ENCODE measurements around the gene PLEKHA6. TPM values are rescaled to one million over a fixed set of nuclear protein-coding genes. Genes with fewer than 3 reads are reported as not detected.

Gene PLEKHA6
- total and polyA plus RNA-seq, 2 of the 8 experiments (the other 6 are each of a cell fraction or from before 2014, with no cell fraction given) = 4.8 to 20.2 TPM

GRCh38 chr1:204172404-204173029 is 187.2 kb downstream of the PLEKHA6 start:
- H4K8ac ChIP-seq (ENCODE audit: extremely low read depth, insufficient read depth, low read length) = no peak overlapping the region
- peaks cover 14 to 25% of the 10 kb centered on the region in 2 experiments for H3K9me3 ChIP-seq (ENCODE audit: insufficient read depth in 2 of 2, low read depth in 1 of 2, low read length in 1 of 2)
- no peak overlapping the region for H2BK120ac ChIP-seq (replicated peaks; ENCODE audit: low read depth, low read length)
- H3K14ac ChIP-seq (ENCODE audit: insufficient read length) = no peak overlapping the region
- no peak overlapping the region for H4K5ac ChIP-seq (ENCODE audit: insufficient read length, low read depth, low read length)
- no peak overlapping the region for H2AFZ ChIP-seq (ENCODE audit: low read length)
- ChIA-PET POLR2A (ENCODE audit: partially characterized antibody) (interaction anchor here (1.2 kb wide), 1 partner anchor 14 kb away, joined by 3 read pairs; no protein-coding TSS in a partner anchor), CTCF (ENCODE audit: partially characterized antibody) (interaction anchor here (0.7 to 10.6 kb wide), 8 partner anchors 12 to 226 kb away, joined by 3 to 106 read pairs (median 3); no protein-coding TSS in a partner anchor)
- H3K4me3 ChIP-seq (ENCODE audit: extremely low read depth in 1 of 4, insufficient read depth in 2 of 4, low read depth in 3 of 4, low read length in 4 of 4) = no peak overlapping the region
- no peak overlapping the region for H3K23ac ChIP-seq (ENCODE audit: insufficient read length)
- no peak overlapping the region for H3K27ac ChIP-seq (ENCODE audit: low read depth, low read length)
- no peaks in the 10 kb centered on the region for H3K79me2 ChIP-seq (ENCODE audit: control insufficient read depth in 1 of 2, insufficient read depth in 2 of 2, low read length in 2 of 2)
- H2BK12ac ChIP-seq (ENCODE audit: low read depth, low read length) = no peak overlapping the region
- H2BK15ac ChIP-seq (ENCODE audit: low read length) = no peak overlapping the region
- no peak overlapping the region for H3K4ac ChIP-seq (replicated peaks; ENCODE audit: insufficient read length, low read depth, low read length)
- H3K18ac ChIP-seq (ENCODE audit: extremely low read depth, low read length) = no peak overlapping the region
- no peaks in the 10 kb centered on the region for H3K23me2 ChIP-seq (ENCODE audit: low read depth, low read length)
- no peaks in the 10 kb centered on the region for H3K79me1 ChIP-seq (ENCODE audit: low read depth, low read length)
- DNase-seq (ENCODE audit: low read depth in 1 of 2, low spot score in 2 of 2) (no peak), FAIRE-seq (no peak)
- H3K9ac ChIP-seq (replicated peaks in 1 of 4; ENCODE audit: extremely low read depth in 1 of 4, low read depth in 3 of 4, low read length in 3 of 4) = no peak overlapping the region
- no peak overlapping the region for H2BK5ac ChIP-seq (ENCODE audit: low read depth, low read length)
- no peak overlapping the region for H2AK5ac ChIP-seq (ENCODE audit: low read depth, low read length)
- WGBS, 2 experiments (ENCODE audit: extremely low coverage in 1 of 2, insufficient coverage in 1 of 2, insufficient read length in 1 of 2, insufficient replicate concordance in 2 of 2, low coverage in 1 of 2, low lambda C conversion rate in 2 of 2, missing lambda C conversion rate in 1 of 2) = 89% methylated on average over 2 of the region's 2 CpGs; no CpG with 5 or more reads in 1 of the 2 experiments
- H2BK20ac ChIP-seq (ENCODE audit: low read length) = no peak overlapping the region; the same call in 1 of the 2 replicates
- H3K27me3 ChIP-seq (replicated peaks in 1 of 4; ENCODE audit: control insufficient read depth in 3 of 4, extremely low read depth in 1 of 4, insufficient read depth in 3 of 4, low read length in 3 of 4) = 0 out of 7 replicates have a peak, but pooled peaks cover 0 to 2% (median under 1%) of the 10 kb centered on the region in 4 experiments
- H3K4me2 ChIP-seq (ENCODE audit: insufficient read depth in 1 of 2, low read depth in 2 of 2, low read length in 2 of 2) = no peak overlapping the region
- no peak overlapping the region for H4K91ac ChIP-seq (replicated peaks; ENCODE audit: insufficient read length, low read length)
- H3K4me1 ChIP-seq (replicated peaks in 1 of 4; ENCODE audit: control insufficient read depth in 3 of 4, insufficient read depth in 4 of 4, low read length in 3 of 4) = no peaks in the 10 kb centered on the region
- no peaks in the 10 kb centered on the region for H4K20me1 ChIP-seq (replicated peaks in 1 of 2; ENCODE audit: control insufficient read depth in 1 of 2, insufficient read depth in 2 of 2, low read length in 2 of 2)
- H3K56ac ChIP-seq (replicated peaks; ENCODE audit: insufficient read length, low read depth, low read length) = no peak overlapping the region
- no peaks in the 10 kb centered on the region; a peak in 1 of 8 replicates for H3K36me3 ChIP-seq (ENCODE audit: control insufficient read depth in 2 of 4, insufficient read depth in 4 of 4, low read length in 3 of 4)
- TF ChIP-seq JUND (IDR thresholded peaks at IDR 0.05; ENCODE audit: low read length) (no peak), CTBP2 (IDR thresholded peaks at IDR 0.05; ENCODE audit: borderline replicate concordance, insufficient read depth, insufficient read length, low read length) (no peak), TAF7 (optimal IDR thresholded peaks at IDR 0.05; ENCODE audit: borderline replicate concordance, low read depth, low read length) (no peak)
